Vagina (tissue), 2 donors: ENCODE data around the gene NRXN3.

Source experiments
- POLR2AphosphoS5 ChIP-seq, 2 donors: sonication (generic); formaldehyde crosslinking; IDR thresholded peaks; one replicate each; pipeline ENCODE4 v1.9.0; 2017; ENCODE audit warnings: antibody characterized with exemption in 2 of 2, mild to moderate bottlenecking in 2 of 2, low read depth in 1 of 2; ENCODE audit not compliant: insufficient read depth in 1 of 2
- TF ChIP-seq, protein P1 (sequence below), 3 experiments: fragments of 450-650 bp in 2 of 3; fragments of 200-600 bp in 1 of 3; sonication (generic) in 1 of 3; IDR thresholded peaks; one replicate each; pipeline ENCODE4 v1.5.1; 2017 to 2019; ENCODE audit warnings: antibody characterized with exemption in 3 of 3, mild to moderate bottlenecking in 2 of 3, moderate library complexity in 2 of 3

DNA sequence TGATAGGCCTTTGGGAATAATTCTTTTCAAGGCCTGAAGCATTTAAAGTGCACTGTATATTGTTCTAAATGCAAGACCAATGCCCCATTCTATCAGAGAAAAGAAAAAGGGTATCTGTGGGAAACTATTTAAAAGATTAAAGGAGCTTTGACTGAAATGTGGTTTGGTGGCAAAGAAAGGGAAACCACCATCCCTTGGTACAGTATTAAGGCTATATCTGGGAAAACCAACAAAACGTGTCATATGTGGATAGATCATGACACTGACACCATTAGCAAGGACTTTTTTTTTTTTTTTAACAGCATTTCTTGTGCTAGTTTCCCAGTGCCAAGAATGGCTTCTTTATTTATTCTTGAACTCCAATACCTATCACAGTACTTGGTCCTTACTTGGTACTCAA lies 1150.4 kb downstream of the NRXN3 start:
- TF ChIP-seq, protein P1, sequence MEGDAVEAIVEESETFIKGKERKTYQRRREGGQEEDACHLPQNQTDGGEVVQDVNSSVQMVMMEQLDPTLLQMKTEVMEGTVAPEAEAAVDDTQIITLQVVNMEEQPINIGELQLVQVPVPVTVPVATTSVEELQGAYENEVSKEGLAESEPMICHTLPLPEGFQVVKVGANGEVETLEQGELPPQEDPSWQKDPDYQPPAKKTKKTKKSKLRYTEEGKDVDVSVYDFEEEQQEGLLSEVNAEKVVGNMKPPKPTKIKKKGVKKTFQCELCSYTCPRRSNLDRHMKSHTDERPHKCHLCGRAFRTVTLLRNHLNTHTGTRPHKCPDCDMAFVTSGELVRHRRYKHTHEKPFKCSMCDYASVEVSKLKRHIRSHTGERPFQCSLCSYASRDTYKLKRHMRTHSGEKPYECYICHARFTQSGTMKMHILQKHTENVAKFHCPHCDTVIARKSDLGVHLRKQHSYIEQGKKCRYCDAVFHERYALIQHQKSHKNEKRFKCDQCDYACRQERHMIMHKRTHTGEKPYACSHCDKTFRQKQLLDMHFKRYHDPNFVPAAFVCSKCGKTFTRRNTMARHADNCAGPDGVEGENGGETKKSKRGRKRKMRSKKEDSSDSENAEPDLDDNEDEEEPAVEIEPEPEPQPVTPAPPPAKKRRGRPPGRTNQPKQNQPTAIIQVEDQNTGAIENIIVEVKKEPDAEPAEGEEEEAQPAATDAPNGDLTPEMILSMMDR (IDR thresholded peaks at IDR 0.05) = no peak
- TF ChIP-seq POLR2AphosphoS5 (IDR thresholded peaks at IDR 0.05; ENCODE audit: insufficient read depth in 1 of 2, low read depth in 1 of 2) = no peak
